Urothelium cell line (cell line): ENCODE measurements around the gene TRIM14.
"Not testable (repeated sequence)": the region's sequence is repeated elsewhere in the genome, so short reads cannot be mapped to it uniquely, and the experiment has no call there.

ENCODE experiments used
- DNase-seq: peaks from one replicate; pipeline ENCODE4 v3.0.0; 2011; ENCODE audit warnings: low spot score, mixed read lengths
- FAIRE-seq: peaks from 2 replicates; lab custom pipeline; 2011; peaks lifted over from hg19 to GRCh38; lab: Jason Lieb, UNC

Gene TRIM14

DNA sequence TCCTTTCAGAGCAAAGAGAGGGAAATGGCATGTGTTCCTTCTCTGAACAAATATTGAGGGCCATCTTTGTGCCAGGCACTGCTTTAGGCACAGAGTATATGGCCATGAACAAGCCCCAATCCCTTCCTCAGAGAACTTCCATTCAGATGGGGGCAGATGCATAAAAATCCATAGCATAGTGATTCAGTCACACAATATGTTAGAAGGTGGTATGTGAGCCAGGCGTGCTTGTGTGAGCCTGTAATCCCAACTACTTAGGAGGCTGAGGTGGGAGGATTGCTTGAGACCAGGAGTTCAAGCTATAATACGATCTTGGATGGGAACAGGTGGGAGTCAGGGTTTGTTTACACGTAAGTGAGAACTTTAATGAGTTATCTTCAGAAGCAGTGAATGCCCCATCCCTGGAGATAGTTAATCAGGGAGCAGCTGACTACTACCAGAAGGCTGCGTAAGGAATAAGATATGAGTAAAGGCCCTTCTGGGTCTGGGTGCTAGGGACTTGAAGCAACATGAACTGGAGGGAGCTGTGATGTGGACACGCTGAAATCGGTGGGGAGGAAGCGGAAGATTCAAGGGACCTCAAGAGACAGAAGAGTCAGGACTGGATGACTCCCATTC, 35.3 kb downstream of the TRIM14 start:
- FAIRE-seq (no peak), DNase-seq (no peak)

DNA sequence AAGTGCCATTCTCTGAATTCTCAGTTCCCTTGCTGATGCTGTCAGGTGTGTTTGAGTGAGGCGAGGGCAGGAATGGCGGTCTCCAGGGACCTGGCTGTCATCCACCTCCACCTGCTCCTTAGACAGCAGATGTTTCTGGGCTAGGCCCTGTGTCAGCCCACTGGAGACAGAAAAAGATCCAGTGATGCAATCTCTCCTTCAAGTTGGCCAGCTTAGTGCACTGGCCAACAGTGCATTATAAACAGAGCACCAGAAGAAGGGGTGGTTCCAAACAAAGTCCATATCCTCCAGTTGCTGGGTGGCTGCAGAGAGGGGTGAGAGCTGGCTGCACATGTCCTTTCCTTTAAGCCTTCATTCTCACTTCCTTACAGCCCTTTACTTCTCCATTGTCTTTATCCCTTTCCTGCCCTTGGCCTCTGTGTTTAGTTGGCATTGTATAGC, 35.9 kb downstream of the TRIM14 start:
- DNase-seq: no peak
- FAIRE-seq: no peak

DNA sequence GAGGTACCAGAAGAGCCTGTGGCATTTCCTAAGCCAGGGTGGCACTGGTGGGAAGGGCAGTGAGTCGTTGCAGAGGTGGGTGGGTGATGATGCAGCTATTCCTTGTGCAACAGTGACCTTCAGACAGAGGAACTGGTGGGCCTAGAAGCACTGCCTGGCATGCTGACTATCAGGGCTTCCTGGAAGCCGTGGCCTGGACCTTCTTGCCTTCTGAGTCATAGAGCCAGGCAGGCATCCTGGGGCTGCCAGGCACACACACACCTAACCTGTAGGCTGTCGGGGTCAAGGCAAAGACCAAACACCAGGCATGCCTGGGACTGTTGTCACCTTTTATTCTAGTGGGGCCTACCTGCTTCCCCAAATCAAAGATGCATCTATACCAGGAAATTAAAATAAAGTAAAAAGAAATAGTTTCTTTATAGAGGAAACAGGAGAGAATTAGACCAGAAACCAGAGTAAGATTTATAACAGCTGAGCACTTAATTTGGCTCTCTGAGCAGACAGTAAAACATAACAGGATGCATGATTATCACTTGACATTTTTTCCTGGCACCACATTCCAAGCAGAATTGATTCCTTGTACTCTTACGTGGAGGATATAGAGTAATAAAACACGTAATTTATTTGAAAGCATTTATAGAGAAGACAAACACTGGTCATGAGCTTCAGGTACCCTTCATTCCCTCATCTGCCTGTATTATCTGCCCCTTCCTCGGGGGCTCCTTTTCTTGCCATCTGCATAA, 37.4 kb downstream of the TRIM14 start:
- no peak for FAIRE-seq

DNA sequence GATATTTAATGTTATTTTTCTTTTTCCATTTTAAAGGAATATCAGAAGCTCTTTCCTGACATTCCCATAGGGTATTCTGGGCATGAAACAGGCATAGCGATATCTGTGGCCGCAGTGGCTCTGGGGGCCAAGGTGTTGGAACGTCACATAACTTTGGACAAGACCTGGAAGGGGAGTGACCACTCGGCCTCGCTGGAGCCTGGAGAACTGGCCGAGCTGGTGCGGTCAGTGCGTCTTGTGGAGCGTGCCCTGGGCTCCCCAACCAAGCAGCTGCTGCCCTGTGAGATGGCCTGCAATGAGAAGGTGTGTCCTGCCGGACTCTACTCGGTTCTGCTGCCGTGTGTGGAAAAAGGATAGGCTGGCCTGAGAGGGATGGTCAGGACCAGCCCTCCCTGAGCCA, 38.2 kb downstream of the TRIM14 start:
- DNase-seq: no peak

More for the DNA sequence above, 37.4 kb downstream of the TRIM14 start:
- DNase-seq: peak; percentile 23

DNA sequence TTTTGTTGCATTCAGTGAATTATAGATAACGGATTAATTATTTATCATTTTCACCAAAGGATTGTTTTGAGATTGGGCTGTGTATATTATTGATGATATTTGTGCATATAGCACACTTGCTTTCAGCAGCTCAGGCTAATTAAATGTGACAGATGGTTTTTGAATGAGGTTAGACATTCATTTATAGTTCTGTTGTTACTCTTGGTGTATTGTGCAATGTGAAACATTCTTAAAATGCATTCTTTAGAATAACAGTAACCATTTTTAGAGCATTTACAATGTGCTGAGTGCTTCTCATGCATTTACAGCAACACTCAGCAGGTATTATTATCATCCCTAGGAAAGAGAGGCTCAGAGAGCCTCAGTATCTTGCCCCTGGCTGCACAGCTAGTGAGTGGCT, 38.7 kb downstream of the TRIM14 start:
- FAIRE-seq (no peak), DNase-seq (no peak)

More for the DNA sequence above, 38.2 kb downstream of the TRIM14 start:
- FAIRE-seq: no peak

DNA sequence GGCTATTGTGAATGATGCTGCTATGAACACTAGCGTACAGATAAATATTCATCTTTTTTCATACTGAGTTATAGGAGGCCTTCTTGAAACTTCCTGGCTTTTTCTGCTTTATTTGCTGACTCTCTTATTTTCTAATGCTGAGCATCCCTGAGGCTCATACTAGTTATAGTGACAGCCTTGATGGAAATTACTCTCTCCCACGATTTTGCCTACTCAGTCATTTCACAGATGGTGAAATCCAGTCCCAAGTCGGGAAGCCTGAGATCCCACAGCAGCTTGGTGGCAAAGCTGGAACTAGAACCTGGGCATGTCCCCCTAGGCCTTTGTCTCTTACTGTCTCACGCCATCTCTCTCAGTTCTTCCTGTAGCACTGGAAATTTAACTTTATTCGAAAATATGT, 40.1 kb downstream of the TRIM14 start:
- DNase-seq (no peak), FAIRE-seq (no peak)

DNA sequence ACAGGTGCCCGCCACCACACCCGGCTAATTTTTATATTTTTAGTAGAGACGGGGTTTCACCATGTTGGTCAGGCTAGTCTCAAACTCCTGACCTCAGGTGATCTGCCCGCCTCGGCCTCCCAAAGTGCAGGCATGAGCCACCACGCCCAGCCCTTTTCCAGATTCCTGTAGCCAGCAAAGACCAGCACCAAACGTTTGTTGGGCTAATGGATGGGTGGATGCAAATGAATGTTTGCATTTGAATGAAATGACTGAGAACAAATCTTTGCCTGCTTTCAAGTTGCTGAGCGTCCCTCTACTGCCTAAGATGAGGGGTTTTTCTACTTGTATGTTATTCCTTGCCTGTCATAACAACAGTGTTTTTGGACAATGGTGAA, 42.5 kb downstream of the TRIM14 start:
- FAIRE-seq, DNase-seq: not testable (repeated sequence)

DNA sequence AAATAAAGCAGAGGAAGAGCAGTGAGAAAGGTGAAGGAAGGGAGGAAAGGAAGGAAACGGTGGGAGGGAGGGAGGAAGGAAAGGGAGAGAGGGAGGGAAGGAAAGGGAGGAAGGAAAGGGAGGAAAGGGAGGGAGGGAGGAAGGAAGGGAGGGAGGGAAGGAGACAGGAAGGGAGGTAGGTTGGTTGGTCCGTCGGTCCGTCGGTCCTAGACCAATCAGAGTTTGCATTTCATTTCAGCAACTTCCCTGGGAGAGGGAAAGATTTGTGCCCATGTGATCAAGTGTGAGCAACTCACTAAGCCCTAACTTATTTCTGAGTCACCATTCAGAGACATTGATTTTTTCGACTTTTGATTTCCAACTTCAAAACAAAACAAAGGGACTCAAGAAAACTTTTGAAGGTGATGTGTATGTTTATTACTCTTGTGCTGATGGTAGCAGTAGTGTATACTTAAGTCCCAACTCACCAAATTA, 43.7 kb downstream of the TRIM14 start:
- DNase-seq: peak; percentile 35
- no peak for FAIRE-seq

DNA sequence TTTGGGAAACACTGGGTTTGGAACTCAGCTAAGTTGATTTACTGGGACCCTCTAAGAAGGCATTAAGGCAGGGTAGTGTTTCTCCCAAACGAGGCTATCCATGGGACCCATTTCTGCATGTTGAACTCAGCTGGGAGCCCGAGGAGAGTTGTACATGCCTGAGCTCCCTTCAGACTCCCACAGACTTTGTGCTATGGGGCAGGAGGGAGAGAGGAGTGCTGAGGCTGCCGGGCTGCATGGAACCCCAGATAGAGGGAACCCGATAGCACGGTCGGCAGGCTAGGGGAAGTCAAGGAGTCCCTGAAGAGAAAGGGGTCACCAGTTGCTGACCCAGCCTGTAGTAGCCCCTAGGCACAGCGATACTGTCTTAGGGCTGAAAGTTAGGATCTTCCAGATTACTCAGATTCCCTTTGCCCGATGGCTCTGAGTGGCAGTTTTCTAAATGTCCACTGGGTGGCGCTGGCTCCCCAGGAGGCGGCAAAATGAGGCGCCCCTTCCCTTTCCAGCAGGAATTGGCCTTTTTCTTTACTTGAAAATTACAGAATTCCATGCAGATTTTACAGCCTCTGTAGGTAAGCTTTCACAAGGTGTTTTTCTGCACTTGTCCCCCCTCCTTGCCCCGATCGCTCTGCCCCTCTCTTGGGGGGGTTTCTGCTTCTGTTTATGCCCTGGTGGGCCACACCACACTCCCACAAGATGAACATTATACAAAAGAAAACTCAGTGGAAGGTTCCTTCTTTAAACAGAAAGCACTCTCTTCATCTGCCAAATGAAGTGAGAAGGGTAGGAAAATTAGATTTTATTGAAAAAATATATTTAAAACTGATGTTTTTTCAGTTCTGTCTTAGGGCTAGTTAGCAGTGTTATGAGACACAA, 44.7 kb downstream of the TRIM14 start:
- no peak for FAIRE-seq
- peak; percentile 76 for DNase-seq

DNA sequence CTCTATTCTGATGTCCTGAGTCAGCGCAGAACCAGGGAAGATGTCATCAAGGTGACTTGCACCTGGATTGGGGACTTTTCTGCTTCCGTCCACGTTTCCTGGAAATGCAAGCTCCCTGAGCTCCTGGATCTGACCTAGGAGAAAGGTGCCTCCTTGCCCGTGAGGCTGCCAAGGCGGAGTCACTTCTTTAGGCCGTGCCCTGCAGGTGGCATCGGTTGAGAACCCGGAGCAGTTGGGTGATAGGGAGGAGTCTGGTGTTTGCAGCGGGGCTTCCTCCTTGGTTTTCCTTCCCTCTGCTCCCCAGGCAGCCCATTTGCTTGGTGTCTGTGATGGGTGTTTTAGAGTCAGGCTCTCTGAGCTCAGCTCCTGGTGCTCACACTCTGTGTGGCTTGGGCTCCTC, 47.3 kb downstream of the TRIM14 start:
- FAIRE-seq: no peak
- DNase-seq: no peak

DNA sequence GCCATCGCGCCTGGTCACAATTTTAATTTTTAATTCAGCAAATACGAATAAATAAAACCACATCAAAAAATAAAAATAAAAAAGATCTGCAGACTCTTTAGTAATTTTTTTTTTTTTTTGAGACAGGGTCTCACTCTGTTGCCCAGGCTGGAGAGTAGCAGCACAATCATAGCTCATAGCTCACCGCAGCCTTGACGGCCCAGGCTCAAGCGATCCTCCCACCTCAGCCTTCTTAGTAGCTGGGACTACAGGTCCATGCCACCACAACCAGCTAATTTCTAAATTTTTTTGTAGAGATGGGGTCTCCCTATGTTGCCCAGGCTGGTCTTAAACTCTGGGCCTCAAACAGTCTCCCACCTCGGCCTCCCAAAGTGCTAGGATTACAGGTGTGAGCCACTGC, 48.3 kb downstream of the TRIM14 start:
- DNase-seq (no peak), FAIRE-seq (no peak)

DNA sequence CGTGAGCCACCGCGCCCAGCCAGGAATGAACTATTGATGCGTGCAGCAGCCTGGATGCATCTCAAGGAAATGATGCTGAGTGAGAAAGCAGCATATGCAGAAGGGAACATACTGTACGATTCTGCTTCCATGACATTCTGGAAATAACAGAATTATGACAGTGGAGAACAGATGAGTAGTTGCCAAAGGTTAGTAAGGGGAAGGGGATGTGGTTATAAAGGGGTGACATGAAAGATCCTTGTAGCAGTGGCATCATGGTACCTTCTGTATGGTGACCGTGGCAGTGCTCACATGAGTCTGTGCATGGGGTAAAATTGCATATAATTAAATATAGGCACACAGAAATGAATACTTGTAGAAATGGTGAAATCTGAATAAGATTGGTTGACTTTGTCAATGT, 49.5 kb downstream of the TRIM14 start:
- DNase-seq (no peak), FAIRE-seq (no peak)

DNA sequence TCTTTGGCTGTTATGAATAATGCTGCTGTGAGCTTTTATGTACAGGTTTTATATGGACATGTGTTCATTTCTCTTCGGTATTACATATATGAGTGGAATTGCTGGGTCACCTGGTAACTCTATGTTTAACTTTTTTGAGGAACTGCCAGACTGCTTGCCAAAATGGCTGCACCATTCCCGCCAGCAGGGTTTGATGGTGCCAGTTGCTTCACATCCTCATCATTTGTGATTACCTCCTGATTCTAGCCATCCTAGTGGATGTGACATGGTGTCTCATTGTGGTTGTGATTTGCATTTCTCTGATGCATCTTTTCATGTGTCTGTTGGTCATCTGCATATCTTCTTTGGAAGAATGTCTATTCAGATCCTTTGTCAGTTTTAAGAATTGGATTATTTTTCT, 51.8 kb downstream of the TRIM14 start:
- FAIRE-seq (no peak), DNase-seq (no peak)

DNA sequence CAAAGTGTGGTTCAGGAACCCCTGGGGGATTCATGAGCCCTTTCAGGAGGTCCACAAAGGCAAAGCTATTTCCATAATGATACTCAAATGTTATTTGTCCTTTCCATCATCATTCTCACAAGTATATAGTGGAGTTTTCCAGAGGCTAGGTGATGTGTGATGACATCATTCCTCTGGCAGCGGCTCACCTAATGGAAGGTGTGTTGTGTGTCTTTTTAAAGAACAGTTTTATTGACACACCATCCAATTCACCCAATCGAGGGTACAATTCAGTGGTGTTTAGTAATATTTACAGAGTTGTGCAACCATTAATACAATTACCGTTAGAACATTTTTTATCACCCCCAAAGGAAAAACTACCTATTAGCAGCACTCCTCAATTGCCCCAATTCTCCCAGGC, 52.8 kb downstream of the TRIM14 start:
- DNase-seq: no peak
- FAIRE-seq: no peak

DNA sequence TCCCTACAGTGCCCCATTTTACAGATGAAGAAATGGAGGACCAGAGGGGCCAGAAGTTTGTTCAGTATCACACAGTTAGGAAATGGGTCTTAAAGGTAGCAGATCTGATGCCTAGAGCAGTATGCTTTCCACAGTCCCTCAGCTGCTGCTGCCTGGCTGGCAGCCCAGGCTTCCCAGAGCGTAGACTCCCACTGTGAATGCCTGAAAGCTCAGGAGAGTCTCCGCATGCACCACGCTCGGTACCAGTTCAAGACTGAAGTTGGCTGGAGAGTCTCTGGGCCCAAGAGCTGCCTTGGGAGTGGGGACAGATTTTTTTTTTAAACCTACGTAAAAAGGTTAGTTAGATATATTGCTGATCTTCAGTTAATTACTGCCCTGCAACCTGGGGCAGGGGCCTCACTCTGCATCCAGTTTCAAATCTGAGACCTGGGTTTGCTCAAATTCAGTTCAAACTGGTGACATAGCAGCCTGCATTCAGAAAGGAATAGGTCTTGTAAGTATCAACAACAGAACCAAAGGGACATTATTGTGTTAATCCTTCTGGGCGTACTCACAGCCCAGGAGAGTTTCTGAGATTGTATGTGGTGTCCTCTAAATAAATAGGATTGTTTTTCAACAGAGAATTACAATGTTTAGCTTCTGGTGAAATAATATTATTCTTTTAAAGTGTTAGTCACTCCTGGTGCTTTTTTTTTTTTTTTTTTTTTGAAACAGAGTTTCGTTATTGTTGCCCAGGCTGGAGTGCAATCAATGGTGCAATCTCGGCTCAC, 54.2 kb downstream of the TRIM14 start:
- no peak for FAIRE-seq
- DNase-seq: no peak

DNA sequence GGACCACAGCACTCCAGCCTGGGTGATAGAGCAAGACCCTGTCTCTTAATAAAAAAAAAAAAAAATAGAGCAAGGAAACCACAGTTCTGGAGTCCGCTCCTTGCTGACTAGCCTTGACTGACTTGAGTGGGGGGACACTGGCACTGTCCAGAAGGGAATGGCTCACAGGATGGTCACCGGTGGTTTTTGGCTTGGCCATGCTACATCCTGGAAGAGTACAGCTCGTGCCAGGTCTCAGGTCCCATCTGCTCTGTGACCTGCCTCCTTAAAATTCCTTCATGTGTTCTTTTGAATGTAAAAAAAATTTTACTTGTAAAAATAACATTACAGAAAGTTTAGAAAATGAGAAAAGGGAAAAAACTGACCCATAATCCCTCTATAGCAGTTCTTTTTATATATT, 56.9 kb downstream of the TRIM14 start:
- DNase-seq (no peak), FAIRE-seq (no peak)

DNA sequence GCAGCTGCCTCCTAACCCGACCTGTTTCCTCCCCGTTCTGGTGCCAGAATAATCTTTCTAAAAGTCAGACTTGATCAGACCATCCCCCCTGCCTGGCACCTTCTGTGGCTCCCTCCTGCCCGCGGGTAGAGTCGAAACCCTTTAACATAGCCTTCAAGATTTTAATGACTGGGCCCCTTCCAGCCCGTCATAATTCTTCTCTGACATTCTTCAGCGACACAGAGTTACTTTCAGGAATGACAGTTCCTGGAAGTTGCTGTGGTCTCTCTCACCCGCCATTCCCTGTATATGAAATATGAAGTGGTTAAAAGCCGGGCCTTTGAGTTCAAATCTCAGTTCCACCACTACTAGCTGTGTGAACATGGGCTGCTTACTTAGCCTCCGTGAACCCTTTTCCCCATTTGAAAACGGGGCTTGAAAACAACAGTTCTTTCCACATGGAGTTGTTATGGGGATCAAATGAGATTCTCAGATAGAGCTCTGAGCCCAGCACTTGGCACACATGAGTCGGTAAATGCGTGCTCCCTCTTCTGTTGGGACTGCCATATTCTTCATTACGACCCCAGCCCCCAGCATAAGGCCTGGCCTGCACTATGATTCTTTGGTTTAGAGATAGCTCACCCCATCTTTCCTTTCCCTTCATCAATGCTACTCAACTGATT, 61.8 kb downstream of the TRIM14 start:
- DNase-seq (no peak), FAIRE-seq (no peak)

DNA sequence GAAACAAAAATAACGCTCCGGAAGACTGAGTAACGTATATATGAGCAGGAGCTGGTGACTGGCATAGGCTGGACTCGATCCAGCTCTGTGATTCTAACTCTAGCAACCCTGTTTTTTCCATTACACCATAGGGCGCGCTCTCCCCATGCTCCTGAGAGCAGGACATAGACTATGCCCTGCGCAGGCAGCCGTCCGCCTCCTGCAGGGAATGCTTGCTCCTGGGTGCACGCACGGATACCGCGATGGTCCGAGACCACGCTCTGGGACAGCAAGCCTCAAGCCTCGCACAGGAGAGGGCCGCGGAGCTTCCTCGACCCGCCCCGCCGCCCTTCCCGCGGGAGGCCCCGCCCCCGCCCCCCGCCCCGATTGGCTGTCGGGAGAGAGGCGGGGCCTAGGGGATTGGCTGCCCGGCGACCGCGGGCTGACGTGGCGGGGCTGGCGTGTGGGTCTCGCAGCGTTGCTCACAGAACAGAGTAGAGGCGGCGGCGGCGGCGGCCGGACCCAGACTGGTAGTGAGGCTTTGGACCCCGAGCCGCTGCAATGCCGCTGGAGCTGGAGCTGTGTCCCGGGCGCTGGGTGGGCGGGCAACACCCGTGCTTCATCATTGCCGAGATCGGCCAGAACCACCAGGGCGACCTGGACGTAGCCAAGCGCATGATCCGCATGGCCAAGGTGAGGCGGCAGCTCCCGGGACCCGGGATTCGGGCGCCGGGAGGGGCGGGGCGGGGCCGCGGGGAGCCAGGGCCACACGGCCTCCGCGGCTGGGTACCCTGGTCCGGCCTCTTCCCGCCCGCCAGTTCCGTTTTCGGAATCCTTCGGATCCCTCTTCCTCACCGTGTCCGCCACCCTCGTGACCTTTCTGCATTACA, 62.5 kb downstream of the TRIM14 start, which contains the start of gene NANS:
NANS (plus strand) TSS at position 464 of the 869 bp plus-strand sequence; CDS start at position 541, 77 bp downstream.
- DNase-seq: peak; percentile 98
- no peak for FAIRE-seq

DNA sequence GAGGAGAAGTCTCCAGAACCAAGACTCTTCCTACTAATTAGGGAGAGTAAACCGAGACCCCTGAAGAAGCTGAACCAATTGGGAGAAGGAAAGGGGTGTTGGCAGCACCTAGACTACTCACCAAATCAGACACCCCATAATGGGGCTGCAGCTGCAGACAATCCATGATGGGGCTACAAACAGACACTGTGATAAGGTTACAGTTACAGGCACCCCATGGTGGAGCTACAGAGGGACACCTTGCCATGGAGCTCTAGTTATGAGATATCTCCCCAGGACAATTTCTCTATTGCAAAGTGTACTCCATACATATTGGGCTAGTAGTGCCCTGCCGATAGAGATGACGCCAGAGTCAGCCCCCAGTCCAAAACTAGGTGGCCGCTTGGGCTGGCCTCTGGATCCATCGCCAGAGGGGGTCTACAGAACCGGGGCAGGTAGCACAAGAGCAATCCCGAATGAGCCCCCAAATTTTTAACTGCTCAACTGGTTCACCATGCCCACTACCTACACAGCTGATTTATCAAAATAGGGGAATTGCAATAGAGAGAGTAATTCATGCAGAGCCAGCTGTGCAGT, 64.6 kb downstream of the TRIM14 start:
- no peak for DNase-seq

More for the DNA sequence above, 64.6 kb downstream of the TRIM14 start:
- FAIRE-seq: no peak
